ENCODE measurements around the gene VEGFB. TPM values are rescaled to one million over a fixed set of nuclear protein-coding genes. Genes with fewer than 3 reads are reported as not detected.

VEGFB gene
- total and polyA plus RNA-seq, 8 donors = 72.9 to 132 (median 86.6) TPM

- intact Hi-C loops (cut with DNase I) = no loop called here
- ATAC-seq (no peak), DNase-seq (no peak)
- Histone ChIP-seq H3K4me3 (no peak overlapping the region), H3K4me1 (peaks cover 14 to 64% of the 10 kb centered on the region in 2 donors), H3K27me3 (no peaks in the 10 kb centered on the region), H3K27ac (no peak overlapping the region), H3K9me3 (no peaks in the 10 kb centered on the region), H3K36me3 (peaks cover 0 to 4% of the 10 kb centered on the region in 2 donors)
- TF ChIP-seq CTCF (IDR thresholded peaks at IDR 0.05) = no peak
Measured at GRCh38 chr11:64249038-64249437, 14.7 kb downstream of the VEGFB start.

DNA sequence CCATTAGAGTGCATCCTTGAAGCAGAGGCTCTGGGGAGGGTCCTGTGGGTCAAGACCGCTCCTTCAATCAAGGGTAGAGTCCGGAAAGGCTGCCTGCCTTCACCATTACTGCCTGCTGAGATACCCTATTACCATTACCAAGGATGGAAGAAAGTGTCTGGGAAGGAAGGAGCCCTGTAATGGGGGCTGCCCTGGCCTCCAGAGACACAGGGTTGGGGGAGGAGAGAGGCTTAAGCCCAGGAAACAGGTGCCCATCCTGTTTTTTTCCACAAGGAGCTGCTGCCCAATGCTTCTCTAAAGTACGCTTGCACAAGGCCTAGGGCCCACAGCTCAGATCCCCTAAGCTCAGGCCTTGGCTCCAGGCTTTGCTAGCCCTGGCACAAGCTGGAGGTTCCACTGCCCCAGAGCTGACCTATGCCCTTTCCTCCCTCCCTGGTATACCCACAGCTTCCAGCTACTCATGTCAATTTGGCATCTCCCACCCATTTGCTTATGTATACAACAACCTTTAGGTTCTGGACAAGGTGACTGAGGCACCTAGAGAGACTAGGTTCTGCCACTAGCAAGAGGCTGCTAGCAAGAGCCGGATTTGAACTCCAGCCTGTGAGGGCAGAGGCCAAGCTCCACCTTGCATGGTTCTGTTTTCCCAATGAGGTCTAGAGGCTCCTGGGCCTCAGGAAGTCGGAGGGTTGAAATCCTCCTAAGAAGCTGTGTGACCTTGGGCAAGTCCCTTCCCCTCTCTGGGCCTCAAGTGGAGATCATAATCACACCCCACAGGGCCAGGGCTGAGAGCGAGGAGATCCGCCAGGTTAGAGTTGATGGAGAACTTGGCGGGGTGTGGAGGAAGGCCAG lies 15.4 kb downstream of the VEGFB start:
- intact Hi-C loops (cut with DNase I) = no loop called here
- ATAC-seq (no peak), DNase-seq (no peak)
- Histone ChIP-seq H3K36me3 (peaks cover 0 to 6% of the 10 kb centered on the region in 2 donors), H3K27me3 (no peaks in the 10 kb centered on the region), H3K9me3 (no peaks in the 10 kb centered on the region), H3K27ac (no peak overlapping the region), H3K4me1 (peaks cover 14 to 63% of the 10 kb centered on the region in 2 donors), H3K4me3 (no peak overlapping the region)
- TF ChIP-seq CTCF (IDR thresholded peaks at IDR 0.05) = no peak

- no peak overlapping the region for H3K27ac ChIP-seq
- H3K27me3 ChIP-seq = no peaks in the 10 kb centered on the region
- no peaks in the 10 kb centered on the region for H3K9me3 ChIP-seq
- H3K36me3 ChIP-seq = peaks cover 0 to 14% of the 10 kb centered on the region in 2 donors
- TF ChIP-seq CTCF (IDR thresholded peaks at IDR 0.05) = no peak
- ATAC-seq (no peak), DNase-seq (peak in 1 of 4 donors; percentile 65)
- H3K4me3 ChIP-seq = peak overlapping the region; percentile 27 to 87
- intact Hi-C loops (cut with DNase I) = no loop called here
- peaks cover 9 to 55% of the 10 kb centered on the region in 2 donors for H3K4me1 ChIP-seq
Measured at GRCh38 chr11:64250415-64251015, 16.1 kb downstream of the VEGFB start.

GRCh38 chr11:64251016-64251752 lies 16.8 kb downstream of the VEGFB start, which contains the start of gene PLCB3:
Gene PLCB3, plus strand, starts transcription at chr11:64251530. Its CDS starts 120 bp downstream, at chr11:64251650.
- peak; percentile 79 to 89 for TF ChIP-seq CTCF (IDR thresholded peaks at IDR 0.05)
- Histone ChIP-seq H3K27ac (peak within 1 kb of the TSS; percentile 56 to 73), H3K4me1 (peaks cover 9 to 49% of the 10 kb centered on the region in 2 donors), H3K36me3 (peaks cover 0 to 20% of the 10 kb centered on the region in 2 donors), H3K27me3 (no peaks in the 10 kb centered on the region), H3K4me3 (peak within 1 kb of the TSS; percentile 82 to 87), H3K9me3 (no peaks in the 10 kb centered on the region)
- peak; percentile 71 for ATAC-seq
- DNase-seq = peak in 3 of 4 donors; percentile 54 to 93 (median 59)
- intact Hi-C loops (cut with DNase I) = no loop called here

GRCh38 chr11:64251753-64252002 lies 17.3 kb downstream of the VEGFB start:
- ATAC-seq (no peak), DNase-seq (no peak)
- intact Hi-C loops (cut with DNase I) = no loop called here
- Histone ChIP-seq H3K36me3 (peaks cover 0 to 25% of the 10 kb centered on the region in 2 donors), H3K27me3 (no peaks in the 10 kb centered on the region), H3K4me3 (peak overlapping the region; percentile 82 to 87), H3K27ac (peak overlapping the region; percentile 56 to 73), H3K9me3 (no peaks in the 10 kb centered on the region), H3K4me1 (peaks cover 9 to 47% of the 10 kb centered on the region in 2 donors)
- no peak for TF ChIP-seq CTCF (IDR thresholded peaks at IDR 0.05)
